GM18505 (cell line): Measurements from ENCODE around the gene CDH13.

Experiments
- ATAC-seq: cut with Tn5 transposase; IDR thresholded peaks from one replicate; pipeline ENCODE4 v1.9.1; 2021; ENCODE audit not compliant: unreplicated experiment
- POLR2A ChIP-seq: IDR thresholded peaks from 4 replicates; pipeline ENCODE4 v1.6.1; 2011; ENCODE audit warnings: borderline replicate concordance; ENCODE audit not compliant: insufficient read depth, insufficient read length; ENCODE audit errors: extremely low read depth

The CDH13 gene

GRCh38 chr16:83075956-83076355 is 449.2 kb downstream of the CDH13 start:
- TF ChIP-seq POLR2A, result no peak
- no peak for ATAC-seq

- ATAC-seq, result no peak
- TF ChIP-seq POLR2A, result no peak
Measured at GRCh38 chr16:83083361-83083760, 456.6 kb downstream of the CDH13 start.

GRCh38 chr16:83085660-83086059 is 458.9 kb downstream of the CDH13 start:
- no peak for ATAC-seq
- no peak for TF ChIP-seq POLR2A

- no peak for TF ChIP-seq POLR2A
- ATAC-seq, result no peak
Measured at GRCh38 chr16:83095941-83096692, 469.3 kb downstream of the CDH13 start.

GRCh38 chr16:83098536-83098935 is 471.8 kb downstream of the CDH13 start:
- no peak for TF ChIP-seq POLR2A
- ATAC-seq, result no peak

- no peak for TF ChIP-seq POLR2A
- no peak for ATAC-seq
Measured at GRCh38 chr16:83100679-83101078, 473.9 kb downstream of the CDH13 start.

- no peak for TF ChIP-seq POLR2A
- ATAC-seq, result no peak
Measured at GRCh38 chr16:83102336-83102735, 475.6 kb downstream of the CDH13 start.

- no peak for ATAC-seq
- TF ChIP-seq POLR2A, result no peak
Measured at GRCh38 chr16:83105279-83106077, 478.7 kb downstream of the CDH13 start.

GRCh38 chr16:83109490-83110125 is 482.8 kb downstream of the CDH13 start:
- no peak for TF ChIP-seq POLR2A
- ATAC-seq, result no peak

- TF ChIP-seq POLR2A, result no peak
- ATAC-seq, result no peak
Measured at GRCh38 chr16:83110269-83110668, 483.5 kb downstream of the CDH13 start.

GRCh38 chr16:83113317-83113716 is 486.5 kb downstream of the CDH13 start:
- no peak for TF ChIP-seq POLR2A
- ATAC-seq, result no peak

GRCh38 chr16:83113811-83114210 is 487.0 kb downstream of the CDH13 start:
- ATAC-seq, result no peak
- no peak for TF ChIP-seq POLR2A

GRCh38 chr16:83115491-83116232 is 488.9 kb downstream of the CDH13 start:
- no peak for ATAC-seq
- no peak for TF ChIP-seq POLR2A
